Keratinocyte (primary cell): Measurements from ENCODE around the gene SOWAHB. TPM values are rescaled to one million over a fixed set of nuclear protein-coding genes. Genes with fewer than 3 reads are reported as not detected.

Experiments used
- DNase-seq: peaks from one replicate; pipeline ENCODE4 v3.0.0-alpha.2; 2011; ENCODE audit warnings: low read depth, missing footprints, low spot score
- FAIRE-seq: peaks from 2 replicates; lab custom pipeline; 2011; peaks lifted over from hg19 to GRCh38; lab: Jason Lieb, UNC
- H2AFZ ChIP-seq: 2 replicates; pipeline ENCODE4 v1.6.0; 2012; ENCODE audit warnings: low read length, control low read depth, inconsistent platforms; ENCODE audit not compliant: control insufficient read depth
- H3K27ac ChIP-seq: 2 replicates; pipeline ENCODE4 v1.5.1; 2011; ENCODE audit warnings: low read length; ENCODE audit not compliant: control insufficient read depth, insufficient read depth
- H3K27me3 ChIP-seq: 3 replicates; pipeline ENCODE4 v1.6.0; 2011; ENCODE audit warnings: low read length; ENCODE audit not compliant: control insufficient read depth, insufficient read depth; ENCODE audit errors: extremely low read depth
- H3K36me3 ChIP-seq, 2 experiments: 2 replicates in 1 of 2; 3 replicates in 1 of 2; pipeline ENCODE4 v1.5.1; 2011; ENCODE audit warnings: low read length in 2 of 2, mild to moderate bottlenecking in 1 of 2; ENCODE audit not compliant: control insufficient read depth in 2 of 2, insufficient read depth in 2 of 2; ENCODE audit errors: extremely low read depth in 1 of 2
- H3K4me1 ChIP-seq: 3 replicates; pipeline ENCODE4 v1.5.1; 2011; ENCODE audit warnings: low read length; ENCODE audit not compliant: control insufficient read depth, insufficient read depth; ENCODE audit errors: extremely low read depth
- H3K4me2 ChIP-seq: 3 replicates; pipeline ENCODE4 v1.6.0; 2011; ENCODE audit warnings: low read depth, low read length; ENCODE audit not compliant: control insufficient read depth, insufficient read depth; ENCODE audit errors: extremely low read depth
- H3K4me3 ChIP-seq, 3 experiments: fragments of 200-600 bp in 1 of 3; sonication (generic) in 1 of 3; 2 replicates in 2 of 3; 3 replicates in 1 of 3; pipeline ENCODE4 v1.5.1; 2011 to 2016; ENCODE audit warnings: low read length in 3 of 3, mild to moderate bottlenecking in 3 of 3, control low read depth in 2 of 3, inconsistent platforms in 1 of 3, low read depth in 1 of 3, mixed read lengths in 1 of 3, mixed run types in 1 of 3, moderate library complexity in 1 of 3; ENCODE audit not compliant: control insufficient read depth in 2 of 3, insufficient read depth in 2 of 3; ENCODE audit errors: extremely low read depth in 1 of 3
- H3K79me2 ChIP-seq: 2 replicates; pipeline ENCODE4 v1.6.0; 2012; ENCODE audit warnings: low read length; ENCODE audit not compliant: control insufficient read depth, insufficient read depth
- H3K9ac ChIP-seq: 3 replicates; pipeline ENCODE4 v1.6.0; 2011; ENCODE audit warnings: low read length; ENCODE audit not compliant: control insufficient read depth, insufficient read depth; ENCODE audit errors: extremely low read depth
- H3K9me1 ChIP-seq: 3 replicates; pipeline ENCODE4 v1.6.0; 2011; ENCODE audit warnings: low read length; ENCODE audit not compliant: control insufficient read depth, insufficient read depth; ENCODE audit errors: extremely low read depth
- H3K9me3 ChIP-seq: 2 replicates; pipeline ENCODE4 v1.5.1; 2012; ENCODE audit warnings: low read depth, low read length; ENCODE audit not compliant: control insufficient read depth
- H4K20me1 ChIP-seq: 3 replicates; pipeline ENCODE4 v1.6.0; 2011; ENCODE audit warnings: low read length; ENCODE audit not compliant: control insufficient read depth, insufficient read depth; ENCODE audit errors: extremely low read depth
- EZH2 ChIP-seq: IDR thresholded peaks from one replicate; pipeline ENCODE4 v1.6.1; 2012; ENCODE audit warnings: inconsistent platforms, mild to moderate bottlenecking, low read length, moderate library complexity
- dilution Hi-C: fragments of 300-500 bp; cut with MboI; formaldehyde crosslinking; loops from one replicate; pipeline ENCODE4 v1.7.0; 2020; ENCODE audit warnings: low sequenced_read_pairs; ENCODE audit not compliant: extremely low pct_ligation_motif_present
- polyA plus RNA-seq, 5 experiments: library from polyadenylated mRNA; depleted of rRNA in 3 of 5; stranded (reverse) in 3 of 5; stranded (forward) in 1 of 5; unstranded in 1 of 5; fragments of >200 nt; gene quantifications; 1 replicate in 1 of 5; 2 replicates in 3 of 5; 3 replicates in 1 of 5; pipeline versions ENCODE4 v1.2.1 to v1.2.3, GENCODE V29; 2011 to 2012; ENCODE audit warnings: missing spikeins in 2 of 5, low read depth in 1 of 5, low replicate concordance in 1 of 5
- TF ChIP-seq, protein P1 (sequence below), 3 experiments: IDR thresholded peaks in 1 of 3; conservative IDR thresholded peaks in 1 of 3; optimal IDR thresholded peaks in 1 of 3; 2 replicates in 2 of 3; 3 replicates in 1 of 3; pipeline versions ENCODE3 to v1.5.1; 2011; ENCODE audit warnings: low read length in 3 of 3, mild to moderate bottlenecking in 3 of 3, moderate library complexity in 2 of 3, control low read depth in 1 of 3, inconsistent platforms in 1 of 3; ENCODE audit not compliant: insufficient read depth in 2 of 3; ENCODE audit errors: extremely low read depth in 1 of 3

SOWAHB gene
- polyA plus RNA-seq, 1 donor (not counting 4 experiments of a cell fraction or from before 2014, with no cell fraction given), result 0.18 TPM

DNA sequence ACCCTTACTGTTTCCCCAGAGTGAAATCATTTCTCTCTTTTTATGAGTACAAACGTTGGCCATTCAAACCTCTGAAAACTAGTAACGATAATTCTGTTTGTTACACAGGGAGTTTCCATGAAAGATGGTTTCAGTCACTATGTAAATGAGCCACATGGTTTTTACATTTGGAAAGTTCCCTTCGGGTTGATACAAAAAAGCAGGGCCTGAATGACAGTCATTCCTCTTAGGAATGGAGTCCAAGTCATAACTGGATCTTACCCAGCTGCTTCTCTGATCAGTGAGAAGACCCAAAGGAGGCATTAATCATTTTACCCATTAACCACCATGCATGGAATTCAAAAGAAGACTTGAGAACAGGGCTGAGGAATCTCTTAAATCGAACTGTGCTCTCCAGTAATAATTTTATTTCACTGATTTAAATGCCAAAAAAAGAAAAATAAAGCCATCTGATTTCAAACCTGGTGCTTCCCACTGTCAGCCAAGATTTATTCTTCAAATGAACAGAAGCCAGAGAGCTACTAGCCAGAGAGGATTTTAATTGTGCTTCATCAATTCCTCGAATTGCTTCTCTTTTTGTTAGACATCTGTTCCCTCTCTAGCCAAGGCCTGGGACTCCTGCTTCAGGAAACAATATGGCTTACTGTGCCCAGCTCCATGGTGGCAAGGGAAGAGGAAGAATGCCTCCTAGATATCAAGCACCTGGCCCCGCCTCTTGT, 3.2 kb downstream of the SOWAHB start:
- no peak for FAIRE-seq
- dilution Hi-C loops, result no loop called here
- Histone ChIP-seq H3K79me2 (no peaks in the 10 kb centered on the region), H2AFZ (no peak overlapping the region), H3K4me3 (no peak overlapping the region), H3K36me3 (no peaks in the 10 kb centered on the region), H4K20me1 (no peaks in the 10 kb centered on the region), H3K9me3 (no peaks in the 10 kb centered on the region), H3K9me1 (no peaks in the 10 kb centered on the region), H3K4me1 (peaks cover 12% of the 10 kb centered on the region), H3K4me2 (no peak overlapping the region), H3K27me3 (peaks cover 41% of the 10 kb centered on the region), H3K9ac (no peak overlapping the region), H3K27ac (no peak overlapping the region)
- TF ChIP-seq, protein P1, sequence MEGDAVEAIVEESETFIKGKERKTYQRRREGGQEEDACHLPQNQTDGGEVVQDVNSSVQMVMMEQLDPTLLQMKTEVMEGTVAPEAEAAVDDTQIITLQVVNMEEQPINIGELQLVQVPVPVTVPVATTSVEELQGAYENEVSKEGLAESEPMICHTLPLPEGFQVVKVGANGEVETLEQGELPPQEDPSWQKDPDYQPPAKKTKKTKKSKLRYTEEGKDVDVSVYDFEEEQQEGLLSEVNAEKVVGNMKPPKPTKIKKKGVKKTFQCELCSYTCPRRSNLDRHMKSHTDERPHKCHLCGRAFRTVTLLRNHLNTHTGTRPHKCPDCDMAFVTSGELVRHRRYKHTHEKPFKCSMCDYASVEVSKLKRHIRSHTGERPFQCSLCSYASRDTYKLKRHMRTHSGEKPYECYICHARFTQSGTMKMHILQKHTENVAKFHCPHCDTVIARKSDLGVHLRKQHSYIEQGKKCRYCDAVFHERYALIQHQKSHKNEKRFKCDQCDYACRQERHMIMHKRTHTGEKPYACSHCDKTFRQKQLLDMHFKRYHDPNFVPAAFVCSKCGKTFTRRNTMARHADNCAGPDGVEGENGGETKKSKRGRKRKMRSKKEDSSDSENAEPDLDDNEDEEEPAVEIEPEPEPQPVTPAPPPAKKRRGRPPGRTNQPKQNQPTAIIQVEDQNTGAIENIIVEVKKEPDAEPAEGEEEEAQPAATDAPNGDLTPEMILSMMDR (optimal IDR thresholded peaks at IDR 0.05 in 1 of 3, IDR thresholded peaks at IDR 0.05 in 1 of 3, conservative IDR thresholded peaks at IDR 0.05 in 1 of 3; ENCODE audit: extremely low read depth in 1 of 3, insufficient read depth in 2 of 3, low read length in 3 of 3), result no peak
- no peak for TF ChIP-seq EZH2
- DNase-seq, result no peak

DNA sequence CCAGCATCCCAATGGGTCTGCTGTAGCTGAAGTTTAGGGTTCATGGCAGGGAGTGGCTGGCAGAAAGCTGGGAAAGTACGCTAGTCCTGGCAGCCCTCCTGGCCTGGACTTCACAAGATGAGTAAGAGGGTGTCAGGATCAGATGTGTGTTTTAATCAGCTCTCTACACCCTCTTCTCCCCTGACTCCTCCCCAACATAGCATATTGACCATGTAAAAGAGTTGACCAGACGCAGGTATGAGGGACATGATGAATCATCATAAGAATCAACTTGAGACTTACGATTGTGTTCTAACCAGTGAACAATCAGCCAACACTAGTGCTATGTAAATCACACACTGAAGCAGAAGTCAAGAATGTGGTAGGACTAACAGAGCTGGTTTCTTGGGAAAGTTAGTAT, 5.3 kb downstream of the SOWAHB start:
- Histone ChIP-seq H4K20me1 (no peaks in the 10 kb centered on the region), H3K4me2 (peak overlapping the region; percentile 29)

More for the DNA sequence above, 5.3 kb downstream of the SOWAHB start:
- Histone ChIP-seq H3K9me1 (no peaks in the 10 kb centered on the region), H3K4me3 (no peak overlapping the region), H3K79me2 (no peaks in the 10 kb centered on the region), H3K27me3 (peaks cover 28% of the 10 kb centered on the region), H3K9ac (no peak overlapping the region), H3K36me3 (no peaks in the 10 kb centered on the region), H3K27ac (no peak overlapping the region), H3K4me1 (peaks cover 10% of the 10 kb centered on the region), H2AFZ (no peak overlapping the region), H3K9me3 (no peaks in the 10 kb centered on the region)
- FAIRE-seq (peak; percentile 76), DNase-seq (no peak)
- dilution Hi-C loops, result no loop called here
- TF ChIP-seq, protein P1 (optimal IDR thresholded peaks at IDR 0.05 in 1 of 3, IDR thresholded peaks at IDR 0.05 in 1 of 3, conservative IDR thresholded peaks at IDR 0.05 in 1 of 3; ENCODE audit: extremely low read depth in 1 of 3, insufficient read depth in 2 of 3, low read length in 3 of 3), result no peak
- TF ChIP-seq EZH2, result no peak
